ENCODE measurements around the gene HOXD9. TPM values are rescaled to one million over a fixed set of nuclear protein-coding genes. Genes with fewer than 3 reads are reported as not detected.

Gene HOXD9
- polyA plus RNA-seq, 1 experiment = 1.8 TPM

DNA sequence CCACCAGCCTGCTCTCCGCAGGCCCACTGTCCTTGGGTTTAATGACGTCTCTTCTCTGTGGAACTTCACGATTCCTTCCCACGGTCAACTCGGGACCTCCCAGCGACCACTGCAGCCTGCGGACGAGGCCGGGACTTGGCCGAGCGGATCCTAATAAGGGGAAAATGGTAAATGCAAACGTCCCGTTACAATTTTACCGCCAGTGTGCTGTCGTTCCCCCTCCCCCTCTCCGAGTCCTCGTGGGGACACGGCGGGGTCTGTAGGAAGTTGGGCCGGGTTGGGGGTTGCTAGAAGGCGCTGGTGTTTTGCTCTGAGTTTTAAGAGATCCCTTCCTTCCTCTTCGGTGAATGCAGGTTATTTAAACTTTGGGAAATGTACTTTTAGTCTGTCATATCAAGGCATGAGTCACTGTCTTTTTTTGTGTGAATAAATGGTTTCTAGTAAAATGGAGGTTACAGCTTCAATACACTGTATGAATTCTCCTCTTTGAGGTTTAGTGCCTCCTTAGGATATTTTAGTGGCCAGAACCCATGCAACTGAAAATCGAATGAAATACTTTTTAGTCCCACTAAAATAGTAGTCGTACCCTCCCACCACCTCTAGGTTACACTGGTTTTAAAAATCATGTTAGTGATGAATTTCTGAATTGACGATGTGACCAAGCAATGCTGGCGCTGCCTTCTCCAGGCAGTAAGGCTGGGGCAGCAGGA is 13.2 kb upstream of the HOXD9 start:
- Histone ChIP-seq H3K36me3 (ENCODE audit: control insufficient read depth, insufficient read depth, low read length) (peaks cover 1% of the 10 kb centered on the region), H3K27me3 (ENCODE audit: control insufficient read depth, insufficient read depth, low read length) (peaks cover 3% of the 10 kb centered on the region; the same call in 1 of the 2 replicates), H3K4me3 (ENCODE audit: low read depth, low read length) (no peak overlapping the region)
- ChIA-PET POLR2A (no interaction called here), CTCF (interaction anchor here (1.0 to 1.9 kb wide), 6 partner anchors 11 to 545 kb away, joined by 3 to 7 read pairs (median 4); no protein-coding TSS in a partner anchor)
- TF ChIP-seq, protein P1, sequence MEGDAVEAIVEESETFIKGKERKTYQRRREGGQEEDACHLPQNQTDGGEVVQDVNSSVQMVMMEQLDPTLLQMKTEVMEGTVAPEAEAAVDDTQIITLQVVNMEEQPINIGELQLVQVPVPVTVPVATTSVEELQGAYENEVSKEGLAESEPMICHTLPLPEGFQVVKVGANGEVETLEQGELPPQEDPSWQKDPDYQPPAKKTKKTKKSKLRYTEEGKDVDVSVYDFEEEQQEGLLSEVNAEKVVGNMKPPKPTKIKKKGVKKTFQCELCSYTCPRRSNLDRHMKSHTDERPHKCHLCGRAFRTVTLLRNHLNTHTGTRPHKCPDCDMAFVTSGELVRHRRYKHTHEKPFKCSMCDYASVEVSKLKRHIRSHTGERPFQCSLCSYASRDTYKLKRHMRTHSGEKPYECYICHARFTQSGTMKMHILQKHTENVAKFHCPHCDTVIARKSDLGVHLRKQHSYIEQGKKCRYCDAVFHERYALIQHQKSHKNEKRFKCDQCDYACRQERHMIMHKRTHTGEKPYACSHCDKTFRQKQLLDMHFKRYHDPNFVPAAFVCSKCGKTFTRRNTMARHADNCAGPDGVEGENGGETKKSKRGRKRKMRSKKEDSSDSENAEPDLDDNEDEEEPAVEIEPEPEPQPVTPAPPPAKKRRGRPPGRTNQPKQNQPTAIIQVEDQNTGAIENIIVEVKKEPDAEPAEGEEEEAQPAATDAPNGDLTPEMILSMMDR (IDR thresholded peaks at IDR 0.05; ENCODE audit: insufficient read depth, low read depth, low read length) = no peak
- DNase-seq (ENCODE audit: low read depth) = no peak

DNA sequence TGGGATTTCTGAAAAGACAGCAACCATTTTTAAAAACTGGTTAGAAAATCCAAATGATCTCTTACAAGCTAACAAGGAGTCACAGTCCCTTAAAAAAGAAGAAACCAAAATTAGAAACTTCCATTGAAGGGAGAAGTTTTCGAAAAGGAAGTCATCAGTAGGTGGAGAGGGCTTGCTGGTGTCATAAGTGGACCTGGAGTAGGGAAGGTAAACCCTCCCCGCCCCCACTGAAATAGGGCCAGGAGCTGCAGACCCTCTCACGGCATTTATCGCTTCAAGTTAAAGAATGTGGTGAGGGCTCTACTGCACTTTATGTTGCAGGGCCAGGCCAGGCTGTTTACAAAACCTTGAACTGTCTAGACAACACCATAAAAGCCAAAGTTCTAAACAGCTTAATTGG is 12.6 kb upstream of the HOXD9 start:
- TF ChIP-seq, protein P1 (IDR thresholded peaks at IDR 0.05; ENCODE audit: insufficient read depth, low read depth, low read length) = no peak
- Histone ChIP-seq H3K36me3 (ENCODE audit: control insufficient read depth, insufficient read depth, low read length) (peaks cover 1% of the 10 kb centered on the region), H3K27me3 (ENCODE audit: control insufficient read depth, insufficient read depth, low read length) (peaks cover 3% of the 10 kb centered on the region; the same call in 1 of the 2 replicates), H3K4me3 (ENCODE audit: low read depth, low read length) (no peak overlapping the region)
- CTCF ChIA-PET = interaction anchor here (0.6 to 1.9 kb wide), 7 partner anchors 10 to 544 kb away, joined by 3 to 7 read pairs (median 4); no protein-coding TSS in a partner anchor
- no peak for DNase-seq (ENCODE audit: low read depth)
- POLR2A ChIA-PET = no interaction called here

DNA sequence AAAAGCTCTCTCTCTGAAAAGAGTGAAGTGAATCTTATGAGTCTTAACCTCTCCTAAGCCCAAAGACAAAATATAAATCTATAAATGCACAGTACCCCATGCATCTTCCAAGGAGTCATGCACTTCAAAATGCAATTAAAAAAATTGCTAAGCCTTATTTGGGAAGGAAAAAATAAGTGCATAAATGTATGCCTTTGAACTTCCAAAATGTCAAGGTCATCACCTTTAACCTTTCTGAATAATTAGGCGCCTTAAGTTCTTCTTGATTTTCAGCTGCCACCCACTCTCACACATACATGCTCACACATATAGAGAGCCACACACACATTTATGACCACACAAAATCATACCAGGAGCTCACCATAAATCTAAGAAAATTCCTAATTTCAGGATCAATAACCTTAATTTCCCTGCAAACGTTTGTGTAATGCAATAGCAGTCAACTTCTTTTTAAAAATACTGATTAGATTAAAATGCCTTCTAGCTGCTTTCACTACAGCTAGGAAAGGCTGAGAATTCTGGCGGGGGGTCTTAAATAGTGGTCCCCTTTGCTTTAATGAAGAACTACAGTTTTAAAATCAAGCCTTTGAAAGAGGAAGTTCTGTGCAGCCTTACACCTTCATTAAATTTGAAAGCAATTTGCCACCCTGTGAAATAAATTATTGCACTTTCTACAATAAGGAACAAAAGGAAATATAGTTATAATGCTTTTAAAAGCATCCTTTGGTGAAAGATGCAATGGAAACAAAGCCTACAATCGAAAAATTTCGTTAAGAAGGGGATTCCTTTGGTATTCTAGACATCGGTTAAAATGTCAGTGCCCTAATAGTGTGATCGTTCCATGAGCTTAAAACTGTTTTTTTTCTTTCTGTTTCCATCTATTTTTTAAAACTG is 11.9 kb upstream of the HOXD9 start:
- peaks cover 1% of the 10 kb centered on the region for H3K36me3 ChIP-seq (ENCODE audit: control insufficient read depth, insufficient read depth, low read length)
- TF ChIP-seq, protein P1 (IDR thresholded peaks at IDR 0.05; ENCODE audit: insufficient read depth, low read depth, low read length) = no peak
- DNase-seq (ENCODE audit: low read depth) = no peak
- ChIA-PET CTCF (interaction anchor here (0.6 to 1.9 kb wide), 6 partner anchors 10 to 543 kb away, joined by 3 to 7 read pairs (median 4); no protein-coding TSS in a partner anchor), POLR2A (no interaction called here)
- peaks cover 3% of the 10 kb centered on the region; the same call in 1 of the 2 replicates for H3K27me3 ChIP-seq (ENCODE audit: control insufficient read depth, insufficient read depth, low read length)
- no peak overlapping the region for H3K4me3 ChIP-seq (ENCODE audit: low read depth, low read length)

DNA sequence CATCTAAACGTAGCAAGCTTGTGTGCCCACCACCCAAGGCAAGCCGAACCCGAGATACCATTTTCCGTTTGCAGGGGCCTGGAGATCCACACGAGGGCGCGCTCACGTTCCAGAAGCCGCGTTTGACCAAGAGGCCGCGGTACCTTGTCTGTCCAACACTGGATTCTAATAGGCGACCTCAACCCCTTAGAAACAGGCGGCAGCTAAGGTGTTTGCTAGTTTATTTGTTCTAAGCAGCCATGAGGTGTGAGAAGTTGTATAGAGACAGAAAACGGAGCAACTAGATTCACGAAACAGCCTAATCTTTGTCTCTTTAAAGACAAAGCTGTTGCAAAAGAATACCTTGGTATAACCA is 11.2 kb upstream of the HOXD9 start:
- H3K4me3 ChIP-seq (ENCODE audit: low read depth, low read length) = no peak overlapping the region
- peaks cover 1% of the 10 kb centered on the region for H3K36me3 ChIP-seq (ENCODE audit: control insufficient read depth, insufficient read depth, low read length)
- CTCF ChIA-PET = interaction anchor here (1.6 to 1.9 kb wide), 3 partner anchors 9 to 543 kb away, joined by 4 to 7 read pairs (median 5); no protein-coding TSS in a partner anchor
- H3K27me3 ChIP-seq (ENCODE audit: control insufficient read depth, insufficient read depth, low read length) = peaks cover 2% of the 10 kb centered on the region; the same call in 1 of the 2 replicates
- no peak for DNase-seq (ENCODE audit: low read depth)
- POLR2A ChIA-PET = no interaction called here
- TF ChIP-seq, protein P1 (IDR thresholded peaks at IDR 0.05; ENCODE audit: insufficient read depth, low read depth, low read length) = peak; percentile 43; the same call in 1 of the 2 replicates

DNA sequence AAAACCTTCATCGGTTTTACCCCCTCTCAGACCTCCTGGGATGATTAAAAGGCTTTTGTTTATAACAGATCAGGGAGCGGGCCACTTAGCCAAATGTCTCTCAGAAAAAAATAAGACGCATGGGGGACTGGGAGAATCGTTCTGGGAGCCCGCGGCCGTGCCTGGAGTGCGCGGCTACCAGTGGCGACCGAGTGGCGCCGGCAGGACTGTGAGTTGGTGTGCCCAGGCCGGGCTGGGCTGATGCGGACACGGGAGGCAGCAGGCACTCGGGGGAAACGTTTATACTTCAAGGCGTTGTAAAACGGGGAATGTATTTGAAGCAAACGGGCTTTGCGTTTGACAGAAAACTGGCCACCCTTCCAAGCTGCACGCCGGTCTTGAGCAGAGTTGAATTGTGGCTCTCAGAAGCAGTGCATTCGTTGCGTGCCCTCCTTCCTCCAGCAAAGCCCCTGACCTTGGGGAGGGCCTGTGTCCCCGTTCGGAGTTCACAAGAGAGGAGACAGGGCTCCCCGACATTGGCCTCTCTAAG is 10.6 kb upstream of the HOXD9 start:
- no peaks in the 10 kb centered on the region for H3K27me3 ChIP-seq (ENCODE audit: control insufficient read depth, insufficient read depth, low read length)
- no peak for DNase-seq (ENCODE audit: low read depth)

More for the DNA sequence above, 10.6 kb upstream of the HOXD9 start:
- ChIA-PET CTCF (no interaction called here), POLR2A (no interaction called here)
- peaks cover 2% of the 10 kb centered on the region for H3K36me3 ChIP-seq (ENCODE audit: control insufficient read depth, insufficient read depth, low read length)
- TF ChIP-seq, protein P1 (IDR thresholded peaks at IDR 0.05; ENCODE audit: insufficient read depth, low read depth, low read length) = no peak
- H3K4me3 ChIP-seq (ENCODE audit: low read depth, low read length) = no peak overlapping the region

All from BJ (cell line).